GM18517 (cell line): Measurements from ENCODE around the gene IKZF3.
A peak's percentile ranks its signal among the peaks of the same experiment; 100 is the strongest.
"Not testable (repeated sequence)": the region's sequence is repeated elsewhere in the genome, so short reads cannot be mapped to it uniquely, and the experiment has no call there.

Source experiments
- ATAC-seq: cut with Tn5 transposase; IDR thresholded peaks from one replicate; pipeline ENCODE4 v1.9.1; 2021; ENCODE audit warnings: mild to moderate bottlenecking, moderate library complexity; ENCODE audit not compliant: unreplicated experiment

The IKZF3 gene

GRCh38 chr17:39782481-39782880, 81.6 kb downstream of the IKZF3 start:
- ATAC-seq = no peak

- no peak for ATAC-seq
Observed at GRCh38 chr17:39781861-39782213, 82.3 kb downstream of the IKZF3 start.

- ATAC-seq = no peak
Observed at GRCh38 chr17:39781031-39781860, 82.9 kb downstream of the IKZF3 start.

- ATAC-seq = peak; percentile 60
Observed at GRCh38 chr17:39777534-39778365, 86.4 kb downstream of the IKZF3 start.

GRCh38 chr17:39776252-39776651, 87.9 kb downstream of the IKZF3 start:
- no peak for ATAC-seq

- no peak for ATAC-seq
Observed at GRCh38 chr17:39775031-39775430, 89.1 kb downstream of the IKZF3 start.

- ATAC-seq = no peak
Observed at GRCh38 chr17:39774047-39774446, 90.1 kb downstream of the IKZF3 start.

GRCh38 chr17:39772987-39773934, 90.9 kb downstream of the IKZF3 start:
- no peak for ATAC-seq

- ATAC-seq = no peak
Observed at GRCh38 chr17:39772415-39772814, 91.7 kb downstream of the IKZF3 start.

GRCh38 chr17:39769974-39770587, 94.0 kb downstream of the IKZF3 start:
- ATAC-seq = peak; percentile 47

GRCh38 chr17:39767147-39767546, 97.0 kb downstream of the IKZF3 start:
- no peak for ATAC-seq

GRCh38 chr17:39765766-39766165, 98.3 kb downstream of the IKZF3 start:
- no peak for ATAC-seq

- no peak for ATAC-seq
Observed at GRCh38 chr17:39765175-39765574, 98.9 kb downstream of the IKZF3 start.

GRCh38 chr17:39764171-39764570, 99.9 kb downstream of the IKZF3 start:
- ATAC-seq = not testable (repeated sequence)

- no peak for ATAC-seq
Observed at GRCh38 chr17:39763051-39763820, 100.9 kb downstream of the IKZF3 start.

GRCh38 chr17:39761861-39762496, 102.1 kb downstream of the IKZF3 start:
- no peak for ATAC-seq

GRCh38 chr17:39759204-39759603, 104.9 kb downstream of the IKZF3 start:
- ATAC-seq = no peak

- no peak for ATAC-seq
Observed at GRCh38 chr17:39757931-39758873, 105.9 kb downstream of the IKZF3 start.
